DMS 273 treated with DMSO at 0.1 percent for 48 hours (cell line): ENCODE measurements around the gene MACROD1.
"Not testable (repeated sequence)": the region's sequence is repeated elsewhere in the genome, so short reads cannot be mapped to it uniquely, and the experiment has no call there.

ENCODE experiments used
- DNase-seq: peaks from one replicate; lab custom pipeline; 2025; lab: John Stamatoyannopoulos, UW

The MACROD1 gene

GRCh38 chr11:63997104-63997700 lies 168.7 kb downstream of the MACROD1 start:
- no peak for DNase-seq

- no peak for DNase-seq
These were observed 169.4 kb downstream of the MACROD1 start for GRCh38 chr11:63996512-63996911.

- DNase-seq, result no peak
These were observed 171.9 kb downstream of the MACROD1 start for GRCh38 chr11:63993993-63994392.

GRCh38 chr11:63993100-63993499 lies 172.8 kb downstream of the MACROD1 start:
- DNase-seq, result no peak

- DNase-seq, result no peak
These were observed 174.4 kb downstream of the MACROD1 start for GRCh38 chr11:63991558-63991957.

GRCh38 chr11:63986932-63987513 lies 178.9 kb downstream of the MACROD1 start:
- DNase-seq, result no peak

- peak; percentile 66 for DNase-seq
These were observed 179.6 kb downstream of the MACROD1 start, which contains the start of gene OTUB1 for GRCh38 chr11:63986156-63986931. Gene OTUB1 (plus strand): TSS chr11:63986438. CDS start chr11:63986457, 19 bp downstream.

- DNase-seq, result no peak
These were observed 180.1 kb downstream of the MACROD1 start for GRCh38 chr11:63985812-63986155.

- no peak for DNase-seq
These were observed 186.5 kb downstream of the MACROD1 start for GRCh38 chr11:63979426-63979825.

- no peak for DNase-seq
These were observed 187.2 kb downstream of the MACROD1 start for GRCh38 chr11:63978551-63979239.

GRCh38 chr11:63974259-63975143 lies 191.4 kb downstream of the MACROD1 start, which contains the start of gene COX8A:
Gene COX8A (plus strand): TSS chr11:63974620. CDS start chr11:63974681, 61 bp downstream.
- DNase-seq, result peak; percentile 98

- DNase-seq, result not testable (repeated sequence)
These were observed 192.0 kb downstream of the MACROD1 start for GRCh38 chr11:63973912-63974258.

GRCh38 chr11:63970902-63971301 lies 195.0 kb downstream of the MACROD1 start:
- DNase-seq, result no peak

- no peak for DNase-seq
These were observed 196.5 kb downstream of the MACROD1 start for GRCh38 chr11:63969461-63969860.

GRCh38 chr11:63966444-63966843 lies 199.5 kb downstream of the MACROD1 start:
- DNase-seq, result no peak

- not testable (repeated sequence) for DNase-seq
These were observed 202.0 kb downstream of the MACROD1 start for GRCh38 chr11:63963895-63964294.

GRCh38 chr11:63961608-63962412 lies 204.1 kb downstream of the MACROD1 start:
- no peak for DNase-seq

GRCh38 chr11:63958008-63958407 lies 207.9 kb downstream of the MACROD1 start:
- DNase-seq, result no peak

- DNase-seq, result no peak
These were observed 213.3 kb downstream of the MACROD1 start for GRCh38 chr11:63952570-63952969.

GRCh38 chr11:63951779-63952536 lies 214.0 kb downstream of the MACROD1 start:
- DNase-seq, result no peak
